Lower leg skin (tissue), 3 donors: ENCODE results near the gene WAPL.

Source experiments
- CTCF ChIP-seq, 3 donors: fragments of 450-650 bp; IDR thresholded peaks; one replicate each; pipeline ENCODE4 v1.5.1; 2016; ENCODE audit warnings: antibody characterized with exemption in 3 of 3, mild to moderate bottlenecking in 3 of 3, moderate library complexity in 2 of 3
- POLR2A ChIP-seq, 2 donors: fragments of 450-650 bp; IDR thresholded peaks; one replicate each; pipeline ENCODE4 v1.6.1; 2016 to 2017; ENCODE audit warnings: antibody characterized with exemption in 2 of 2, mild to moderate bottlenecking in 1 of 2, moderate library complexity in 1 of 2

- TF ChIP-seq CTCF (IDR thresholded peaks at IDR 0.05) (no peak), POLR2A (IDR thresholded peaks at IDR 0.05) (no peak)
Measured at GRCh38 chr10:86480571-86480970, 41.0 kb downstream of the WAPL start.
